K562 (cell line): ENCODE measurements around the gene TRIM2. TPM values are rescaled to one million over a fixed set of nuclear protein-coding genes. Genes with fewer than 3 reads are reported as not detected.

ENCODE experiments used
- AFF1 ChIP-seq, 2 experiments: fragments of 450-650 bp; IDR thresholded peaks; 2 replicates each; pipeline ENCODE4 v1.6.1; 2018; ENCODE audit warnings: mild to moderate bottlenecking in 2 of 2, low read depth in 1 of 2; ENCODE audit not compliant: partially characterized antibody in 2 of 2
- REST ChIP-seq, 2 experiments: fragments of 450-650 bp; formaldehyde crosslinking in 1 of 2; IDR thresholded peaks; 2 replicates each; pipeline versions ENCODE4 v1.4.0 to v1.6.1; 2014 to 2020; ENCODE audit warnings: mild to moderate bottlenecking in 2 of 2, borderline replicate concordance in 1 of 2, low read depth in 1 of 2
- polyA plus RNA-seq, 8 experiments: library from polyadenylated mRNA; depleted of rRNA in 4 of 8; stranded (reverse) in 5 of 8; unstranded in 3 of 8; fragments of >200 nt; fragmentation: Nextera tagmentation in 2 of 8; fragmentation: Illumina TruSeq in 1 of 8; extraction: Ambion mirVana in 2 of 8; extraction: Trizol in 1 of 8; gene quantifications; 2 replicates each; pipeline versions ENCODE4 v1.2.1 to v1.2.3, GENCODE V29; 2011 to 2014; ENCODE audit warnings: inconsistent platforms in 1 of 8, missing spikeins in 1 of 8
- total RNA-seq, 7 experiments: library from RNA; depleted of rRNA in 6 of 7; stranded (reverse); fragments of >200 nt in 6 of 7; fragmentation: Illumina TruSeq in 2 of 7; extraction: Trizol in 2 of 7; gene quantifications; 2 replicates each; pipeline versions ENCODE4 v1.2.1 to v1.2.3, GENCODE V29; 2011 to 2021; ENCODE audit warnings: low replicate concordance in 1 of 7

TRIM2 gene
- total and polyA plus RNA-seq, 9 of the 15 experiments (the other 6 are each of a cell fraction or from before 2014, with no cell fraction given) = 0.01 to 0.41 (median 0.13) TPM; not detected in 1

GRCh38 chr4:153273751-153274150 lies 69.5 kb downstream of the TRIM2 start (continued):
- no peak for TF ChIP-seq REST (IDR thresholded peaks at IDR 0.05; ENCODE audit: borderline replicate concordance)
- TF ChIP-seq REST (CRISPR knock-in tag; IDR thresholded peaks at IDR 0.05; ENCODE audit: low read depth) = no peak
- TF ChIP-seq AFF1 (IDR thresholded peaks at IDR 0.05; ENCODE audit: low read depth in 1 of 2, partially characterized antibody in 2 of 2) = no peak
- TF ChIP-seq, all 486 proteins: peak for 0
